Stimulated activated naive CD8-positive, alpha-beta T cell treated with anti-CD3 and anti-CD28 coated beads, Interleukin-15, Interleukin-2, amounts not matched to agents 100 U/mL and 50 U/mL, for 24 hours (primary cell): ENCODE results near the gene PTGR2.
"Not testable (repeated sequence)": the region's sequence is repeated elsewhere in the genome, so short reads cannot be mapped to it uniquely, and the experiment has no call there.

Experiments
- ATAC-seq: fragments of 150-1000 bp; cut with Tn5 transposase; one replicate; pipeline ENCODE4 v1.10.0; 2021
- DNase-seq: peaks from one replicate; pipeline ENCODE4 v3.0.0; 2021

PTGR2 gene

GRCh38 chr14:73887318-73887616, 35.6 kb downstream of the PTGR2 start:
- ATAC-seq (no peak), DNase-seq (no peak)

GRCh38 chr14:73887694-73888459, 36.2 kb downstream of the PTGR2 start:
- ATAC-seq: no peak
- no peak for DNase-seq

- ATAC-seq (no peak), DNase-seq (no peak)
Observed at GRCh38 chr14:73888460-73888725, 36.8 kb downstream of the PTGR2 start.

GRCh38 chr14:73888971-73889370, 37.3 kb downstream of the PTGR2 start:
- ATAC-seq (no peak), DNase-seq (no peak)

- ATAC-seq (no peak), DNase-seq (no peak)
Observed at GRCh38 chr14:73889376-73889775, 37.7 kb downstream of the PTGR2 start.

- not testable (repeated sequence) for DNase-seq, ATAC-seq
Observed at GRCh38 chr14:73894180-73894687, 42.6 kb downstream of the PTGR2 start.

- ATAC-seq (no peak), DNase-seq (no peak)
Observed at GRCh38 chr14:73895939-73896338, 44.3 kb downstream of the PTGR2 start.

GRCh38 chr14:73896521-73896920, 44.9 kb downstream of the PTGR2 start:
- DNase-seq: no peak
- no peak for ATAC-seq

- no peak for ATAC-seq
- DNase-seq: no peak
Observed at GRCh38 chr14:73903028-73903427, 51.4 kb downstream of the PTGR2 start.

GRCh38 chr14:73909681-73910080, 58.0 kb downstream of the PTGR2 start:
- no peak for DNase-seq
- ATAC-seq: no peak

GRCh38 chr14:73913256-73913655, 61.6 kb downstream of the PTGR2 start:
- DNase-seq (no peak), ATAC-seq (no peak)

- ATAC-seq: no peak
- no peak for DNase-seq
Observed at GRCh38 chr14:73916324-73916723, 64.7 kb downstream of the PTGR2 start.

- not testable (repeated sequence) for ATAC-seq, DNase-seq
Observed at GRCh38 chr14:73919457-73919856, 67.8 kb downstream of the PTGR2 start.

GRCh38 chr14:73924337-73924736, 72.7 kb downstream of the PTGR2 start:
- DNase-seq (no peak), ATAC-seq (no peak)
